Measurements from ENCODE around the gene ETV6. TPM values are rescaled to one million over a fixed set of nuclear protein-coding genes. Genes with fewer than 3 reads are reported as not detected.
A peak's percentile ranks its signal among the peaks of the same experiment; 100 is the strongest.

Gene ETV6
- total RNA-seq, 2 experiments from 2014 or later = 17.1 to 19.3 TPM

DNA sequence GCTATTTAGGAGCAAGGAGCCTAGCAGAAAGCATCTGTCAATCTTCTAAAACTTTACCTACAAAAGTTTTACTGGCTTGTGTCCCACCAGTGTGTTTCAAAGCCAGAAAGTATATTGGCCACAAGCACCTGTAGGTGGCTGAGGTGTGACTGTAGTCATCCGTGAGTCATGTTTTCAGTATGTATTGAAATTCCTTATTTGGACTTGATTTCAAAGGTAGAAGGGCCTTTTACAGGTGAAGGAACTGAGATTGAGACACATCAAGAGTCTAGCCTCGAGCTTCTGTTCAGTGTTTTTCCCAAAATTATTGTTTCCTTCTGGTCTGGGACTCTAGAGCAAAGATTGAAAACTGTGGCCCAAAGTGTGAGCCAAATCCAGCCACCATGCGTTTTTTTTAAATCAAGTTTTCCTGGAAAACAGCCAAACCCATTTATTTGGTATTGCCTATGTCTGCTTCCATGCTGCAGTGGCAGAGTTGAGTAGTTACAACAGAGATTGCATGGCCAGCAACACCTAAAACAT lies 226.0 kb downstream of the ETV6 start:
- no peaks in the 10 kb centered on the region for H3K9me3 ChIP-seq (ENCODE audit: low read length)
- no peaks in the 10 kb centered on the region for H3K9me2 ChIP-seq (ENCODE audit: insufficient read depth, low read length)
- CTCF ChIA-PET (ENCODE audit: unreplicated experiment) = no interaction called here
- POLR2A ChIA-PET = interaction anchor here (1.4 kb wide), 1 partner anchor 22 kb away, joined by 3 read pairs; no protein-coding TSS in a partner anchor
- peaks cover 20% of the 10 kb centered on the region for H3K36me3 ChIP-seq (ENCODE audit: insufficient read depth, low read length)
- intact Hi-C loops (cut with micrococcal nuclease; ENCODE audit: unreplicated experiment) = no loop called here
- H3K27ac ChIP-seq (ENCODE audit: low read depth, low read length, poor library complexity, severe bottlenecking) = no peak overlapping the region
- TF ChIP-seq CTCF (conservative IDR thresholded peaks at IDR 0.05; ENCODE audit: low read length) (no peak), EZH2phosphoT487 (IDR thresholded peaks at IDR 0.05; ENCODE audit: borderline replicate concordance, low read depth, low read length) (no peak)
- no peaks in the 10 kb centered on the region for H4K20me1 ChIP-seq (ENCODE audit: insufficient read depth, low read length)
- no peak overlapping the region for H2AFZ ChIP-seq (ENCODE audit: low read length)
- H3K79me2 ChIP-seq (ENCODE audit: insufficient read depth, low read depth, low read length) = no peaks in the 10 kb centered on the region
- peaks cover 39% of the 10 kb centered on the region for H3K4me1 ChIP-seq (ENCODE audit: insufficient read depth, low read length, poor library complexity, severe bottlenecking)
- no peak for DNase-seq (ENCODE audit: low spot score)
- no peak overlapping the region for H3K4me3 ChIP-seq (ENCODE audit: low read depth, low read length, poor library complexity, severe bottlenecking)
- H3K4me2 ChIP-seq (ENCODE audit: low read length) = no peak overlapping the region
- no TSS peak for BruUV-seq (replicated peaks)

DNA sequence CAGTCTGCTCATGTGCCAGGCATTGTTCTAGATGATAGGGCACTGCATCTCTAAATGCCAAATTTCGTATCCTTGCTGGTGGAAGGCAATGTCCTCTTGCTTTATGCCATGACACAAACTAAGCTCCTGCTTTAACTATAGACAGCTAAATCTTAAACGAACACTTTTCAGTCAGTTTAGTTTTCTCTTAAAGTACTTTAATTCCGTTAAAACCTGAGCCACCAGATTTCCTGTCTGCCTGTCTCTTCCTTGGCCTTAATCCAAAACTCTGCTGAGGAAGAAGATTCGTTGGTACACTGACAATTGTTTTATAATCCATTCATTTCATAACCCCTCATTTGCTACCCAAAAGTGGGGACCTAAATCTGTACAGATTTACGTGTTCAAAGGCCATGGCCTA lies 226.8 kb downstream of the ETV6 start:
- no peaks in the 10 kb centered on the region for H3K9me3 ChIP-seq (ENCODE audit: low read length)
- no peak overlapping the region for H3K4me3 ChIP-seq (ENCODE audit: low read depth, low read length, poor library complexity, severe bottlenecking)
- peak overlapping the region; percentile 19 for H3K27ac ChIP-seq (ENCODE audit: low read depth, low read length, poor library complexity, severe bottlenecking)
- no peaks in the 10 kb centered on the region for H3K9me2 ChIP-seq (ENCODE audit: insufficient read depth, low read length)
- peaks cover 42% of the 10 kb centered on the region for H3K4me1 ChIP-seq (ENCODE audit: insufficient read depth, low read length, poor library complexity, severe bottlenecking)
- no peak overlapping the region; the same call in 1 of the 2 replicates for H2AFZ ChIP-seq (ENCODE audit: low read length)
- no peak for DNase-seq (ENCODE audit: low spot score)
- ChIA-PET POLR2A (interaction anchor here (1.4 kb wide), 1 partner anchor 23 kb away, joined by 3 read pairs; no protein-coding TSS in a partner anchor), CTCF (ENCODE audit: unreplicated experiment) (no interaction called here)
- peak overlapping the region; percentile 25; the same call in 1 of the 2 replicates for H3K4me2 ChIP-seq (ENCODE audit: low read length)
- no peaks in the 10 kb centered on the region for H3K79me2 ChIP-seq (ENCODE audit: insufficient read depth, low read depth, low read length)
- intact Hi-C loops (cut with micrococcal nuclease; ENCODE audit: unreplicated experiment) = no loop called here
- peaks cover 20% of the 10 kb centered on the region for H3K36me3 ChIP-seq (ENCODE audit: insufficient read depth, low read length)
- TF ChIP-seq CTCF (conservative IDR thresholded peaks at IDR 0.05; ENCODE audit: low read length) (no peak), EZH2phosphoT487 (IDR thresholded peaks at IDR 0.05; ENCODE audit: borderline replicate concordance, low read depth, low read length) (no peak)
- no peaks in the 10 kb centered on the region for H4K20me1 ChIP-seq (ENCODE audit: insufficient read depth, low read length)
- BruUV-seq (replicated peaks) = no TSS peak

DNA sequence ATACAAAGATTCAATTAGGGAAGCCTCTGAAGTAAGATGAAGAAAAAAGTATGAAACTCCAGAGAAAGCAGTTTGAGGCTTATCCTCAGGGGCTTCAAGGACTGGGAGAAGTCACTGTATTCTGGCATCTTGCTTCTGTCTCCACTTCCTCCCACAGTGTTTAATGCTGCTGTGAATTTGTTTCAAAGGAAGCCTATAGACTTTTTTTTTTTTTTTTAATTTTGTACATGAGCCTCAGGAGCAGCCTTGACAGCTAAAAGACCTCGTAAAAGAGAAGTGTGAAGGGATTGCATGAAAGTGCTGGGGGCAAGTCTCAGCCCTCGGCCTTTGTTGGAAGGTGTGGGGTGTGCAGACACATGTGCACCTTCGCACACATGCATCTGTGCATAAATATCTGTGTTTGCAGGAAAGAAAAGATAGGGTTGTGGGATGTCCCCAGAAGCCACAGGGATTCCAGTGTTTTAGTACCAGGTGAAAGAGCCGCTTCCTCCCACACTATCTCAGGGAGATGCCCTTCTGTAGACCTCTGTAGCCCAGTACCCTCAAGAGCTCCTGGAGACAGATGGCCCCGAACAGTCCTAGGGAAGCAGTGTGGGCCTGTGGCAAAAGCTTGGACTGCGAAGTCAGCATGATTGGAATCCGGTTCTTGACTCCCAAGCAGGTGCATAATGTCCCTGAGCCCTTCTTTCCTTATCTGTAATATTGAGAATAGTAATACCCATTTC lies 227.8 kb downstream of the ETV6 start:
- ChIA-PET CTCF (ENCODE audit: unreplicated experiment) (no interaction called here), POLR2A (no interaction called here)
- no peaks in the 10 kb centered on the region for H3K9me3 ChIP-seq (ENCODE audit: low read length)
- no peak for TF ChIP-seq CTCF (conservative IDR thresholded peaks at IDR 0.05; ENCODE audit: low read length)
- no peak for TF ChIP-seq EZH2phosphoT487 (IDR thresholded peaks at IDR 0.05; ENCODE audit: borderline replicate concordance, low read depth, low read length)
- H3K4me2 ChIP-seq (ENCODE audit: low read length) = peak overlapping the region; percentile 25; the same call in 1 of the 2 replicates
- H4K20me1 ChIP-seq (ENCODE audit: insufficient read depth, low read length) = no peaks in the 10 kb centered on the region
- DNase-seq (ENCODE audit: low spot score) = no peak
- no peaks in the 10 kb centered on the region for H3K9me2 ChIP-seq (ENCODE audit: insufficient read depth, low read length)
- peaks cover 52% of the 10 kb centered on the region for H3K4me1 ChIP-seq (ENCODE audit: insufficient read depth, low read length, poor library complexity, severe bottlenecking)
- H3K27ac ChIP-seq (ENCODE audit: low read depth, low read length, poor library complexity, severe bottlenecking) = peak overlapping the region; percentile 19
- H3K36me3 ChIP-seq (ENCODE audit: insufficient read depth, low read length) = peaks cover 11% of the 10 kb centered on the region
- no peak overlapping the region for H3K4me3 ChIP-seq (ENCODE audit: low read depth, low read length, poor library complexity, severe bottlenecking)
- H2AFZ ChIP-seq (ENCODE audit: low read length) = no peak overlapping the region
- intact Hi-C loops (cut with micrococcal nuclease; ENCODE audit: unreplicated experiment) = no loop called here
- no TSS peak for BruUV-seq (replicated peaks)
- H3K79me2 ChIP-seq (ENCODE audit: insufficient read depth, low read depth, low read length) = no peaks in the 10 kb centered on the region
